PFSK-1 (cell line): ENCODE measurements around the gene NR1I3.

Experiments
- FOXP2 ChIP-seq: optimal IDR thresholded peaks from 2 replicates; pipeline ENCODE3; 2011; ENCODE audit warnings: borderline replicate concordance, control low read depth, inconsistent platforms; ENCODE audit not compliant: insufficient read depth; ENCODE audit errors: extremely low read length, extremely low read depth
- POLR2AphosphoS5 ChIP-seq: IDR thresholded peaks from 2 replicates; pipeline ENCODE4 v1.6.1; 2012; ENCODE audit warnings: low read depth, mild to moderate bottlenecking, control low read depth, low read length, moderate library complexity
- REST ChIP-seq, 2 experiments: IDR thresholded peaks; 2 replicates each; pipeline versions ENCODE4 v1.6.1 to v1.8.0; 2011 to 2012; ENCODE audit warnings: low read depth in 2 of 2, low read length in 2 of 2, control low read depth in 1 of 2, inconsistent platforms in 1 of 2, mild to moderate bottlenecking in 1 of 2, moderate library complexity in 1 of 2; ENCODE audit not compliant: insufficient read depth in 1 of 2
- SIN3A ChIP-seq: IDR thresholded peaks from 2 replicates; pipeline ENCODE4 v1.6.1; 2012; ENCODE audit warnings: mild to moderate bottlenecking, low read length, moderate library complexity, borderline replicate concordance; ENCODE audit not compliant: insufficient read depth
- TAF1 ChIP-seq: IDR thresholded peaks from 2 replicates; pipeline ENCODE4 v1.6.1; 2012; ENCODE audit warnings: low read length, control low read depth, borderline replicate concordance; ENCODE audit not compliant: insufficient read depth

The NR1I3 gene

GRCh38 chr1:161242313-161242712 is 4.3 kb upstream of the NR1I3 start:
- TF ChIP-seq SIN3A (no peak), POLR2AphosphoS5 (no peak), REST (IDR thresholded peaks at IDR 0.05; ENCODE audit: insufficient read depth in 1 of 2, low read depth in 2 of 2, low read length in 2 of 2) (no peak), TAF1 (no peak), FOXP2 (no peak)

GRCh38 chr1:161241682-161242081 is 3.7 kb upstream of the NR1I3 start:
- TF ChIP-seq TAF1 (no peak), SIN3A (no peak), FOXP2 (no peak)

- TF ChIP-seq TAF1, result no peak
- TF ChIP-seq FOXP2, result no peak
- TF ChIP-seq POLR2AphosphoS5, result no peak
- no peak for TF ChIP-seq REST (IDR thresholded peaks at IDR 0.05; ENCODE audit: insufficient read depth in 1 of 2, low read depth in 2 of 2, low read length in 2 of 2)
- TF ChIP-seq SIN3A, result no peak
Observed at GRCh38 chr1:161235957-161236775, 1.8 kb downstream of the NR1I3 start.

GRCh38 chr1:161233102-161233501 is 4.9 kb downstream of the NR1I3 start:
- TF ChIP-seq TAF1 (no peak), REST (IDR thresholded peaks at IDR 0.05; ENCODE audit: insufficient read depth in 1 of 2, low read depth in 2 of 2, low read length in 2 of 2) (no peak), SIN3A (no peak), FOXP2 (no peak), POLR2AphosphoS5 (no peak)

GRCh38 chr1:161230762-161231161 is 7.2 kb downstream of the NR1I3 start:
- TF ChIP-seq REST (IDR thresholded peaks at IDR 0.05; ENCODE audit: insufficient read depth in 1 of 2, low read depth in 2 of 2, low read length in 2 of 2), result no peak
- TF ChIP-seq TAF1, result no peak
- TF ChIP-seq POLR2AphosphoS5, result no peak
- TF ChIP-seq SIN3A, result no peak
- no peak for TF ChIP-seq FOXP2
